Thyroid gland (tissue), 4 donors: Measurements from ENCODE around the gene RFX3.

Experiments
- CTCF ChIP-seq, 6 experiments: fragments of 200-600 bp in 3 of 6; fragments of 450-650 bp in 3 of 6; sonication (generic) in 3 of 6; IDR thresholded peaks; one replicate each; pipeline ENCODE4 v1.5.1; 2016 to 2019; ENCODE audit warnings: antibody characterized with exemption in 6 of 6, mild to moderate bottlenecking in 2 of 6, inconsistent platforms in 1 of 6, moderate library complexity in 1 of 6
- POLR2A ChIP-seq, 2 donors: fragments of 450-650 bp; IDR thresholded peaks; one replicate each; pipeline ENCODE4 v1.6.1; 2017; ENCODE audit warnings: antibody characterized with exemption in 2 of 2, mild to moderate bottlenecking in 2 of 2, moderate library complexity in 1 of 2

GRCh38 chr9:3282365-3282764 lies 243.4 kb downstream of the RFX3 start:
- TF ChIP-seq CTCF (IDR thresholded peaks at IDR 0.05) (no peak), POLR2A (IDR thresholded peaks at IDR 0.05) (no peak)
